ENCODE data around the gene PITPNM1.

- TF ChIP-seq CTCF (IDR thresholded peaks at IDR 0.05): no peak
- TF ChIP-seq POLR2A (IDR thresholded peaks at IDR 0.05): no peak
Measured at GRCh38 chr11:67522338-67522737, 17.2 kb upstream of the PITPNM1 start.

All from thyroid gland (tissue), 4 donors.